ENCODE measurements around the gene WTAP.
A peak's percentile ranks its signal among the peaks of the same experiment; 100 is the strongest.
"Not testable (repeated sequence)": the region's sequence is repeated elsewhere in the genome, so short reads cannot be mapped to it uniquely, and the experiment has no call there.

The WTAP gene

GRCh38 chr6:159762681-159763293 is 35.5 kb downstream of the WTAP start:
- peak; percentile 59 for DNase-seq

GRCh38 chr6:159766906-159767305 is 39.6 kb downstream of the WTAP start:
- DNase-seq: no peak

GRCh38 chr6:159769470-159769869 is 42.2 kb downstream of the WTAP start:
- DNase-seq: no peak

GRCh38 chr6:159772196-159772595 is 44.9 kb downstream of the WTAP start:
- no peak for DNase-seq

GRCh38 chr6:159777240-159777904 is 50.1 kb downstream of the WTAP start:
- no peak for DNase-seq

- DNase-seq: no peak
Measured at GRCh38 chr6:159778131-159778530, 50.8 kb downstream of the WTAP start.

- no peak for DNase-seq
Measured at GRCh38 chr6:159778542-159779103, 51.3 kb downstream of the WTAP start.

GRCh38 chr6:159788276-159788675 is 61.0 kb downstream of the WTAP start:
- DNase-seq: no peak

- DNase-seq: peak; percentile 67
Measured at GRCh38 chr6:159788753-159789376, 61.6 kb downstream of the WTAP start.

GRCh38 chr6:159789377-159790148 is 62.3 kb downstream of the WTAP start, which contains the start of gene TCP1:
Gene TCP1 (minus strand): TSS chr6:159789602. CDS start chr6:159789468, 134 bp downstream.
- peak; percentile 97 for DNase-seq

GRCh38 chr6:159790149-159790955 is 63.0 kb downstream of the WTAP start, which contains the start of gene MRPL18:
Gene MRPL18 (plus strand): TSS chr6:159790467. CDS start chr6:159790588, 121 bp downstream.
- DNase-seq: peak; percentile 91

GRCh38 chr6:159790956-159791598 is 63.8 kb downstream of the WTAP start:
- no peak for DNase-seq

- not testable (repeated sequence) for DNase-seq
Measured at GRCh38 chr6:159794976-159795375, 67.7 kb downstream of the WTAP start.

GRCh38 chr6:159797554-159797953 is 70.2 kb downstream of the WTAP start:
- DNase-seq: no peak

GRCh38 chr6:159800141-159800865 is 73.0 kb downstream of the WTAP start, which contains the start of gene PNLDC1:
Gene PNLDC1 (plus strand): TSS chr6:159800276. CDS start chr6:159800308, 32 bp downstream.
- no peak for DNase-seq

- DNase-seq: no peak
Measured at GRCh38 chr6:159801935-159802334, 74.6 kb downstream of the WTAP start.

GRCh38 chr6:159804504-159804903 is 77.2 kb downstream of the WTAP start:
- DNase-seq: no peak

GRCh38 chr6:159805440-159806020 is 78.2 kb downstream of the WTAP start:
- DNase-seq: no peak

All from activated CD8-positive, alpha-beta memory T cell treated with anti-CD3 and anti-CD28 coated beads, Interleukin-2, amount 50 U/mL, for 48 hours (primary cell).